ENCODE measurements around the gene ITGA2.
"Not testable (repeated sequence)": the region's sequence is repeated elsewhere in the genome, so short reads cannot be mapped to it uniquely, and the experiment has no call there.

DNA sequence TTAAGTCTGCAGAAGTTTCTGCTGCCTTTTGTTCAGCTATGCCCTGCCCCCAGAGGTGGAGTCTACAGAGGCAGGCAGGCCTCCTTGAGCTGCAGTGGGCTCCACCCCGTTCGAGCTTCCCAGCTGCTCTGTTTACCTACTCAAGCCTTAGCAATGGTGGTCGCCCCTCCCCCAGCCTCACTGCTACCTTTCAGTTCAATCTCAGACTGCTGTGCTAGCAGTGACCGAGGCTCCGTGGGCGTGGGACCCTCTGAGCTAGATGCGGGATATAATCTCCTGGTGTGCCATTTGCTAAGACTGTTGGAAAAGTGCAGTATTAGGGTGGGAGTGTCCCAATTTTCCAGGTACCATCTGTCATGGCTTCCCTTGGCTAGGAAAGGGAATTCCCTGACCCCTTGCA lies 13.0 kb upstream of the ITGA2 start:
- TF ChIP-seq, protein P1, sequence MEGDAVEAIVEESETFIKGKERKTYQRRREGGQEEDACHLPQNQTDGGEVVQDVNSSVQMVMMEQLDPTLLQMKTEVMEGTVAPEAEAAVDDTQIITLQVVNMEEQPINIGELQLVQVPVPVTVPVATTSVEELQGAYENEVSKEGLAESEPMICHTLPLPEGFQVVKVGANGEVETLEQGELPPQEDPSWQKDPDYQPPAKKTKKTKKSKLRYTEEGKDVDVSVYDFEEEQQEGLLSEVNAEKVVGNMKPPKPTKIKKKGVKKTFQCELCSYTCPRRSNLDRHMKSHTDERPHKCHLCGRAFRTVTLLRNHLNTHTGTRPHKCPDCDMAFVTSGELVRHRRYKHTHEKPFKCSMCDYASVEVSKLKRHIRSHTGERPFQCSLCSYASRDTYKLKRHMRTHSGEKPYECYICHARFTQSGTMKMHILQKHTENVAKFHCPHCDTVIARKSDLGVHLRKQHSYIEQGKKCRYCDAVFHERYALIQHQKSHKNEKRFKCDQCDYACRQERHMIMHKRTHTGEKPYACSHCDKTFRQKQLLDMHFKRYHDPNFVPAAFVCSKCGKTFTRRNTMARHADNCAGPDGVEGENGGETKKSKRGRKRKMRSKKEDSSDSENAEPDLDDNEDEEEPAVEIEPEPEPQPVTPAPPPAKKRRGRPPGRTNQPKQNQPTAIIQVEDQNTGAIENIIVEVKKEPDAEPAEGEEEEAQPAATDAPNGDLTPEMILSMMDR (IDR thresholded peaks at IDR 0.05; ENCODE audit: poor library complexity): not testable (repeated sequence)
- not testable (repeated sequence) for TF ChIP-seq EZH2 (IDR thresholded peaks at IDR 0.05; ENCODE audit: borderline replicate concordance); EZH2phosphoT487 (IDR thresholded peaks at IDR 0.05; ENCODE audit: low read depth, severe bottlenecking, unreplicated experiment)
